T47D (cell line): Measurements from ENCODE around the gene SLC12A3.
"Not testable (repeated sequence)": the region's sequence is repeated elsewhere in the genome, so short reads cannot be mapped to it uniquely, and the experiment has no call there.

ENCODE experiments used
- DNase-seq, 2 experiments: peaks; one replicate each; pipeline versions ENCODE4 v3.0.0 to v3.0.0-alpha.2; 2011 to 2012; ENCODE audit warnings: low read depth in 1 of 2, low spot score in 1 of 2
- JUND ChIP-seq: IDR thresholded peaks from 2 replicates; pipeline ENCODE4 v1.6.1; 2012; ENCODE audit warnings: low read depth
- in situ Hi-C: cut with HindIII; loops from 2 replicates; pipeline ENCODE4 v1.10.0; 2016; ENCODE audit warnings: low sequenced_read_pairs, low pct_unique_long_range_greater_than_20kb

Gene SLC12A3

GRCh38 chr16:56866955-56867830 is 2.2 kb downstream of the SLC12A3 start:
- peak; percentile 44 to 64 for DNase-seq
- TF ChIP-seq JUND: no peak
- in situ Hi-C loops: no loop called here

GRCh38 chr16:56868175-56868574 is 3.2 kb downstream of the SLC12A3 start:
- in situ Hi-C loops: no loop called here
- DNase-seq: no peak
- no peak for TF ChIP-seq JUND

- in situ Hi-C loops, DNase-seq: not testable (repeated sequence)
These were observed 3.8 kb downstream of the SLC12A3 start for GRCh38 chr16:56868766-56869165.

- DNase-seq: peak in 1 of 2 experiments; percentile 26
- no peak for TF ChIP-seq JUND
- in situ Hi-C loops: no loop called here
These were observed 4.7 kb downstream of the SLC12A3 start for GRCh38 chr16:56869513-56870275.

GRCh38 chr16:56870276-56870888 is 5.4 kb downstream of the SLC12A3 start:
- in situ Hi-C loops: no loop called here
- no peak for TF ChIP-seq JUND

GRCh38 chr16:56871172-56871593 is 6.2 kb downstream of the SLC12A3 start:
- in situ Hi-C loops: no loop called here
- peak in 1 of 2 experiments; percentile 52 for DNase-seq
- no peak for TF ChIP-seq JUND

More at GRCh38 chr16:56870276-56870888, 5.4 kb downstream of the SLC12A3 start:
- DNase-seq: no peak

GRCh38 chr16:56872863-56873391 is 7.9 kb downstream of the SLC12A3 start:
- no peak for DNase-seq
- in situ Hi-C loops: no loop called here
- no peak for TF ChIP-seq JUND

GRCh38 chr16:56874800-56875199 is 9.8 kb downstream of the SLC12A3 start:
- no peak for TF ChIP-seq JUND
- in situ Hi-C loops: no loop called here
- peak; percentile 26 to 55 for DNase-seq

GRCh38 chr16:56876048-56876447 is 11.0 kb downstream of the SLC12A3 start:
- in situ Hi-C loops: no loop called here
- DNase-seq: no peak

GRCh38 chr16:56877486-56878182 is 12.6 kb downstream of the SLC12A3 start:
- in situ Hi-C loops: no loop called here
- DNase-seq: no peak
- no peak for TF ChIP-seq JUND

More at GRCh38 chr16:56876048-56876447, 11.0 kb downstream of the SLC12A3 start:
- no peak for TF ChIP-seq JUND

- TF ChIP-seq JUND: no peak
- no peak for DNase-seq
- in situ Hi-C loops: no loop called here
These were observed 13.4 kb downstream of the SLC12A3 start for GRCh38 chr16:56878282-56878854.
